Activated T-cell treated with anti-CD3 and anti-CD28 coated beads for 48 hours (primary cell): ENCODE data around the gene CDC5L.

Source experiments
- DNase-seq: peaks from one replicate; pipeline ENCODE4 v3.0.0-alpha.2; 2020; ENCODE audit warnings: low read depth

CDC5L gene

DNA sequence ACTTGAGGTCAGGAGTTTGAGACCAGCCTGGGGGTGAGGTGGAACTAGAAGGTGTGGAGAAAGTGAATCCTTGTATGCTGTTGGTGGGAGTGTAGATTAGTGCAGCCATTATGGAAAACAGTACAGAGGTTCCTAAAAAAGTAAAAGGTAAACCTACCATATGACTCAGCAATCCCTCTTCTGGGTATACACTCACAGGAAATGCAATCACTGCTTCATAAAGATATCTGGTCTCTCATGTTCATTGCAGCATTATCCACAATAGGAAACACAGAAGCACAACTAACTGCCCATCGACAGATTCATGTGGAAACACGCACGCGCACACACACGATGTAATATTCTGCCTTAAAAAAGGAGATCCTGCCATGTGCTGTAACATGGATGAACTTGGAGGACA, 66.7 kb downstream of the CDC5L start:
- no peak for DNase-seq

DNA sequence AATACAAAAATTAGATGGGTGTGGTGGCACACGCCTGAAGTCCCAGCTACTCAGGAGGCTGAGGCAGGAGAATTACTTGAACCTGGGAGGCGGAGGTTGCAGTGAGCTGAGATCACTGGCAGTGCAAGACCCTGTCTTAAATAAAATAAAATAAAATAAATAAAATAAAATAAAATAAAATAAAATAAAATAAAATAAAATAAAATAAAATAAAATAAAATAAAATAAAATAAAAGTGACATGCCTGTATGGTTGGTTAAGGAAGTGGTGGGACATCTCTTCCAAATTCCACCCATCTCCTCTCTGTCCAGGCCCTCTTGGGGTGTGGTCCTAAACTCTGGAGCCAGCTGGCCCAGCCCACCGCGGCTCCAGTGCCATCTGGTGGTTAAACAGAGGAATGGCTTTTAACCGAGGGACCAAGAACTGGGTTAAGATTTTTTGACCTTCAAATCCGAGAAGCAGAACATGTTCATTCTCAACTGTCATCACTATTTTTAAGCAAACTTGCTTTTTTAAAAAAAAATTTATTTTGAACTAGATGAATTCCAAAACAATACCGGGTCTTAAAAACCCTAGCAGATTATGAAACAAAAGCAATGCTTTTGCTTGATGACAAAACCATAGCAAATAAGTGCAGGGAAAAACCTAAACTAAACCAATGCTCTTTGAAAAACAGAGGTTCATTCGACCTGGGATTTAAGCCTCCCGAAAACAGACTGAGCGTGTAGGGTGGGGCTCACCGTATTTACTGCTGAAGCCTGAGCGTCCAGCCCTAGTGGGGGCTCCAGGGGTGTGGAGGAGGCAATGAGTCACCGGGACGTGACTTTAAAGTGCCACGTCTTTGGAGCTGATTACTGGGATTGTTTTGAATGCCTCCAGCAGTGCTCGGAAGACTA, 68.8 kb downstream of the CDC5L start:
- peak; percentile 30 for DNase-seq

DNA sequence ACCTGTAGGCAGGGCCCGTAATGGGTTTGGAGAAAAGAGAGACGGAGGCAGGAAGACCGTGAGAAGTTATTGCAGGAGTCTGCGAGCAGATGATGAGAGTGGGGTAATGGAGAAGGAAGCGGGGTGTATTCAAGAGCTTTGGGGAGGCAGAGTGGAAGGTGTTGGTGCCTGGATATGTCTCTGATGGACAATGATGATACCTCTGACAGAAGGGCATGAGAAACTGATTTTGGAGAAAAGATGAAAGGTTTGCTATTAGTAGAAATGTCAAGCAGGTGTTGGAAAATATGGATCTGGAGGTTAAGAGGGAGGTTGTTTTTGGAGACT, 69.4 kb downstream of the CDC5L start:
- DNase-seq, result no peak

DNA sequence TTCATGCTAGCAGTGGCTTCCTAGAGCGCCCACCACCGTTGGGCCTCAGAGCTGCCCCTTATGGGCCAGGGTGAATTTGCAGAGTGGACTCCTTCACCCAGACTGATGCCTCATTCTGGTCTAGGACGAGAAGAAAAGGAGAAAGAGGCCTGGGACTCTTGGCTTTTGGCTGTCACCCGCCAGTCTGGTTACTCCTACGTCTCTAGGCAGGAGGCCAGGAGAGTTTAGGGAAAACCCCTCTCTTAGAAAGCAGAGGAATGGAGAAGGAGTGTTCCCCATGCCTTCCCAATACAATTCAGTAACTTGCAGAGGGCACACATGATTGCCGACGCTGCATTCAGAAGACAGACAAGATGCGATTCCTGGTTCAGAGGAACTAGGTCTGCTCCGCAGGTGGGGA, 70.1 kb downstream of the CDC5L start:
- no peak for DNase-seq

DNA sequence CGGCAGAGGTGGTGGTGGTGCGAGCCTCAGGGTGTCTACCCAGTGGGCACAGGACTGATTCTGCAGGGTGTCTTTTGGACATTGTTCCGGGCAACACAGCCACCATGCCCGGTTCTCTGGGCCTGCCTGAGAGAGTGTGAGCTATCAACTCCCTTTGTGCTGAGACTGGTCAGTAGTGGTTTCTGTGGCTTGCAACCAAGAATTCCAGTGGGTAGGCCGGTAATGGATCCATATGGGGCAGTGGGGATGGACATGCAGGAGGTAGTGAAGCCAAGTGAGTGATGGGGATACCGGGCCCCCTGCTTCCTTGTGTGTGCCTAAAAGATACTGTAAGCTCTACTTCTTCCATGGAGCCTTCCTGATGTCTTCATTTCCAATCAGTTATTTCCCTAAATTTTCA, 71.0 kb downstream of the CDC5L start:
- DNase-seq, result no peak

DNA sequence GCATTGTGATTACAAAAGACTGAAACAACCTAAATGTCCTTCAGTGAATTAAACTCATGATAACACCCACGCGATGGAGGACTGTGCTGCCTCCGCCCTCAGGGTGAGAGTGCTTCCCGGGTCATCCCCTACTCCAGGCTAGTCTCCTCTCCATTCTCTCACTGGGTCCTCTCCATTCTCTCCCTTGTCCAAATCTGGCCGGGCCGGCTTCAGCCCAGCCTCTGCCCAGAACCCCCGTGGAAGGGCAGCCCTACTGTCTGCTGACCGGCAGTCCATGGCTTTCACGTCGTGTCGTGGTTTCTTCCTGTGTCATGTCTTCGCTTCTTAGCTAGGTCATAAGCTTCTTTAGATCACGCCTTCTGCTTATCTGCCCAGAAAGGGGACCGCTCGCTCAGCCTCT, 74.8 kb downstream of the CDC5L start:
- no peak for DNase-seq

DNA sequence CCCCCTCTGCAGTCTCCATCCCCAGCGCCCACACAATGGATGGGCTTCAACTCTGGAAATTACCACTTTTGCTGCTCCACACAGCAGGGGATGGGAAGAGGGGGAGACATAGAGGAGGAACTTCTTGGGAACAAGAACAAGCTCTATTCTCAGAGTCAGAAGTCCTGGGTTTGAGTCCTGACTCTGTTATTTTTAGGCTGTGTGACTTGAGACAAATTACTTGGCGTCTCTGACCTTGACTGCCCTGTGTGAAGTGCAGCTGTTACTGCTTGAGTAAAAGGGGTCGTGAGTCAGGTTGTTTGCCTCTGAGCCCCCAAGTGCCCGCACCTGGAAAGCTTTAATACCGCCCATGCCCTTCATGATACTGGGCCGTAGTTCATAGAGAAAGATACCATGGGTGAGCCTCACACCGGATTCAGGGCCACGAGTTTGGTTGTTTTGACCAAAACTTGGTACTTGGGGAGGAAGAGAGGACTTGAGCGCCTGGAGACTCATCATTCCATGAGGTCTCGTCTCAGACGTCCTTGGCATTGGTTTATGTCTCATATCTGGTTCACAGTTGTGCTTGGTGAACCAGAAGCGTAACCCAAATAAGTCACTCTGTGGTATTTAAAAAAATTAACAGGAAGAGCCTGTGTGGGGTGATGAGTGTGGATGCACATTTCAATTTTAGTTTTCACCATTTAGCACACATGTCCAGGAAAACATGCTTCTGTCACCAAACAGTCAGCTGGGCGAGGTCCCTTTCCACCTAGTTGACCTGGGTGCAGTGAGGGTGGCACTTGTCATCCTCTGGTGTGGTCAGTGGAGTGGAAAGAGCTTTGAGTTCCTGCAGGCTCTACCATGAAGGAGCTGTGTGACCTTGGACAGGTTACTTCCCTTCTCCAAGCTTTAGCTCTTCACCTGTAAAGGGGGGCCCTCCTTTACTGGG, 75.6 kb downstream of the CDC5L start:
- DNase-seq, result no peak

DNA sequence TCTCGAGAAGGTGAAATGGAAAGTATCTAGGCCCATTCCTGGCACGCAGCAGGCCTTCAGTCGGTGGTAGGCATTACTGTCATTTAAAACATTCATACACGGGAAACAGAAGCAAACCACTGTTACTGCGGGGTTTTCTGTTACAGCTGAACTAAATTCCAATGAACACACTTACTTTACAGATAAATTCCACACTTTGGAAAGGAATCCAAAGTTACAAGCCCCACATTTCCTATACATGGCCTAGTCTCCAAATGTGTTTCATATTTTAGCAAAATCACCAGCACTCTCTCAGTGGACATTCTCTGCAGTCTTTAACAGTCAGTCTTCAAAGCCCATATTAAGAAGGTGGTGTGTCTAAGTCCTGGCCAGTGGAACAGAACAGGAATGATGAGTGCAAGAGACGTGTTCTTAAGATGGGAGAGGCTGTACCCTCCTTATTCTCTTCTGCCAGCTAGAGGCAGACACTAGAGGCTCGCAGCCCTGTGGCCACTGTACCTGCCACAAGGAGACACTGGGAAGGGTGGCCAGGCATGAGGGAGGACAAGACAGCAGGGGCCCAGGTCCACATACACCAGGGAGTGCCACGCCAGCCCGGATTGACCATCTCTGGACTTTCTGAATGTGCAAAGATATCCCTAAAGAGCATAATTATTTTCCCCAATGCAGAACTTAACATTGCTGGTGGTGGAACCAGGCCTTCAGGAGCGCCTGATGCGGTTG, 76.4 kb downstream of the CDC5L start:
- DNase-seq, result no peak

DNA sequence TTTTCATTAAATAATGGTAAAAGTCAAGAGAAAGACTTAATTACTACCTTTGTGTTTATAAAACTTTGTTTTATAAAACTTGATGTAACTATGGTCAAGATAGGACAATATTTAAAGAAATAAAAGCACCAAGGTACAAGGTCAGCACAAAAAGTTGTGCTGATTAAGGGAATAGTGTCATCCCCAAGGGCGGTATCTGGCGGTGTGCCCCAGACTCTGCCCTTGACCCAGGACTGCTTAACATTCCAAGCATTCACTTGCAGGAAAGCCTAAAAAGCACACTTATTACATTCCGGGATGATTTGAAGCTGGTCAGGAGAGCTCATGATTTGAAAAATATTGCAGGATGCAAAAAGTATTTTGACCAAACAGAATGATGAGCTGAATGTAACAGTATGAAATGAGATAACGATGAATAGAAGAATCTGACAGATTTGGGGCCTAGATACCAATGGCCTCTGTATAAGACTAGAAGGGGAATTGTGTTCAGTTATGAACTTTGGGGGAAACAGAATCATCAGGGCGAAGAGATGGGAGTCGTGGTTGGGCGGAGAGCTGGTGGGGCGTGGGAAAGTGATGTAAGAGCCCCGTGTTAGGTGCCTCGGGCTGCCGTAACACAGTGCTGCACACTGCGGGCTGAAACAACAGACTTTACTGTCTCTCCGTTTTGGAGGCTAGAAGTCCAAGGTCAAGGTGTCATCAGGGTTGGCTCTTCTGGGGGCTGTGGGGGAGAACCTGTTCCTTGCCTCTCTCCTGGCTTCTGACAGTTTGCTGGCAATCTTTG, 77.2 kb downstream of the CDC5L start:
- DNase-seq, result no peak

DNA sequence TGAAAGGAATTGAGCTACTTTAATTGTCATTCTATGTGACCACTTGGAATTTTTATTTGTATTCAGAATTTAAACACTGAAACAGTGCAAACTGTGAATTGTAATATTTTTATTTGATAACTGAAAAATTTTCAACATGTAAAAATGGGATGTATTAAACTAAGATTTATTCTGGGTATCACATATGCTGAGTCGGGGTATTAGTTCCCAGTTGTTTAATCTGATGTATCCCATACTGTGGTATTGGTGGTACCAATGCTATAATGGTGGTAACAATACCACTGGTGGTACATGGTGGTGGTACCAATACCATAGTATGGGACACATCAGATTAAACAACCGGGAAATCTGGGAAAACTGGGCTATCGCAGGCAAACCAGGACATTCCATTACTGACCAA, 79.4 kb downstream of the CDC5L start:
- no peak for DNase-seq

DNA sequence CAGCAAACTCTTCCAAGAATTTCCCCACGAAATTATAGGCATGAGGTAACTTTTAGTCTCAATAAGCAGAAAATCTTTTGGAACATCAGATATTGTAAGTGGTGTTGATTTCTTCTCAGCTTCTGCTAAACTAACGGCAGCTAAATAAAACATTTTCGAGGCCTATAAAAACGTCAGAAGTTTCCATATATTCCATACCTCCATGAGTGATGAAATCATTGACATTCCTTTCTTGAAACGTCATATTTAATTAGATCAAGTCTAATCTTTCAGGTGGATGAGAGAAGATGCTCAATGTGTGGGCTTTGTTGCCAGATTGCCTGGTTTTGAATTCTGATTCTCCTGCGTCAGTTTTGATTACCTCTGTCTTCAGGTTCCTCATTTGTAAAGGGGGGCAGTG, 81.3 kb downstream of the CDC5L start:
- no peak for DNase-seq

DNA sequence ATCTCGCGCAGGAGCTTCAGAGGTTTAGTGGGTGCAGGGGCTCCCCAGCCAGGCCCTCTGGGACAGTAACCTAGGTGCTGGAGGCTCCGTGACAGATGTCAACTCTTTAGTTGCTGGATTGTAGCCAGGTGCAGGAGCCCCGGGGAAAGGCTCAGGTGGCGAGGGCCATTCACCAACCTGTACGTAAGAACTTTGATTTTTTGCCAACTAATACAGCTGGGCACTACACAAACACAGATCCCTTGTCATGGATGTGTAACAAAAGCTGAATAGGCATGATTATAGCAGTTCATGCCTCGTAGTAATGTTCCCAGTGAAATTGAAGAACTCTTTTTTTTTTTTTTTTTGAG, 82.6 kb downstream of the CDC5L start:
- DNase-seq, result no peak

DNA sequence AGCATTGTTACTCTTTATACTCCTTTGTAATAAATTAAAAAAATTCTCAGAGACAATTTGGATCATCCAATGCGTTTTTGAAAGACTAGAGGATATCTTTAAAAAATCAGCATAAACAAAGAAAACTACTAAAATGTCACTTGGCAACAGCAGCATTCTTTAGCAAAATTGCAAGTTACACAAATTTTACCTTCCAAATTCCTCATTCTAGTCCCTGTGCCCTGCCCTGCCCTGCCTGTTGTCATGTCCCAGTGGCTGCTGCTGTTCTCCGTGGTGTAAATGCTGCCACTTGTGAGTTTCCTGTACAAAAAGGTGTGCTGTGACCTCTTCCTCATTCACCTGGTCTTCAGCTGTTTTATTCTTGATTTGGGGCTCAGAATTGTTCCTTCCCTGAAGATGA, 83.2 kb downstream of the CDC5L start:
- no peak for DNase-seq

DNA sequence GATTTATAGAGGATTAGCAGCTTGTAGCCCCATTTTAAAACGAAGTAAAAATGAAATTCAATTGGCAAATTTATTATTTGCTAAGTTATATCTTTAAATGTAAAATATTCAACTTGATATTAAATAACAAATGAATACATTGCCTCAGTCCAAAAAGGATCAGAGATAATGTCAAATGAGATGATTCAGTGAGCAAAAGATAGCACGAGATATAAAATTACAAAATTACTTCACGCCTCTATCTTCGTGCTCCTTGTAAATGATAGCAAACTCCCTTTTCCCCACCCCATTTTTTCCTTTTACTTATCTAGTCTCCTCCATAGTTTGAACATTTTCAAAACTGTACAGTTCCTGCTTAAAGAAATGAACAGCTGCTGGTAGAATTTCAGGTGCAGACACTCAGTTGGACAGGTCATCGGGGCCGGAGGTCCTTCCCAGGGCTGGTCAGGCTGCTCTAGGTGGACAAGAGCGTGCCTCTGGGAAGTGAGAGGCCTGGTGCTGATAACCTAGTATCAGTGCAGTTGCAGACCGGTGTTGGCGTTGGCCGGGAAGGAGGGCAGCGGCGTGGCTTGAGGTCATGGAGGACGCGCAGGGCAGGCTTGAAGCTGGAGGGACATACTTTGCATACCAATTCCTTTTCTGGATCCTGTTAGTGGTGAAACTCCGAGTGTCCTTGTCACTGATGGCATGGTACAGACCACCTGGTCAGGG, 83.9 kb downstream of the CDC5L start:
- DNase-seq, result no peak

DNA sequence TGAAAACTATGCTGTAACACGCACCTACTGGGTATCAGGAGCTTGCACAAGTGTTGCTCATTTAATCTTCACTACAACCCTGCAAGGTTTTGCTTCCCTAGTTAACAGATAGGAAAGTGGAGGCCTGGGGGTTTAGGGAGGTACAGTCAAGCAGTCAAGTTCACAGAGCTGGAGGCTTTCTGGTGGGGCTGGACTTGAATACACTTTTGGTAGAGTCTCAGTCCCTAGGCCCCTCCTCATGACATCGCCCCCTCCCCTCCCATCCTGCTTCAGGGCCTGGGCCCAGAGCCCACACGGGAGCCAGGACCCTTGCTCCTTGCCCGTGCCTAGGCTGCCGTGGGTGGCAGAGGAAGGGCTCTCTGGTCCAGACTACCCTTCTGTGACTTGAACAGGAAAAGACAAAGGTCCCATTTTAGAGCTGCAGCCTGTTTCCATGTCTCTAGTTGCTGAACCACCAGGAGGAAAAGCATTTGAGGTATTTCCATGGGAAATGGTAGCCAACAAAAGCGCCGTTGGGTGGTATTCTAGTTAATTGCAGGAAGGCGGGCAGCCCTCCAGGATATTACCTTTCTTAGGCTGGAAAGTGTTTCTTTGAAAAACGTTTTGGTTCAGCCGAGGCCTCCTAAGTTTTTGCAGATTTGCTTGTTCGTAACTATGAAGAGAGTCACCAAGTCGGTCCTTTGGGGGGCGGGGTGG, 84.9 kb downstream of the CDC5L start:
- DNase-seq, result no peak

DNA sequence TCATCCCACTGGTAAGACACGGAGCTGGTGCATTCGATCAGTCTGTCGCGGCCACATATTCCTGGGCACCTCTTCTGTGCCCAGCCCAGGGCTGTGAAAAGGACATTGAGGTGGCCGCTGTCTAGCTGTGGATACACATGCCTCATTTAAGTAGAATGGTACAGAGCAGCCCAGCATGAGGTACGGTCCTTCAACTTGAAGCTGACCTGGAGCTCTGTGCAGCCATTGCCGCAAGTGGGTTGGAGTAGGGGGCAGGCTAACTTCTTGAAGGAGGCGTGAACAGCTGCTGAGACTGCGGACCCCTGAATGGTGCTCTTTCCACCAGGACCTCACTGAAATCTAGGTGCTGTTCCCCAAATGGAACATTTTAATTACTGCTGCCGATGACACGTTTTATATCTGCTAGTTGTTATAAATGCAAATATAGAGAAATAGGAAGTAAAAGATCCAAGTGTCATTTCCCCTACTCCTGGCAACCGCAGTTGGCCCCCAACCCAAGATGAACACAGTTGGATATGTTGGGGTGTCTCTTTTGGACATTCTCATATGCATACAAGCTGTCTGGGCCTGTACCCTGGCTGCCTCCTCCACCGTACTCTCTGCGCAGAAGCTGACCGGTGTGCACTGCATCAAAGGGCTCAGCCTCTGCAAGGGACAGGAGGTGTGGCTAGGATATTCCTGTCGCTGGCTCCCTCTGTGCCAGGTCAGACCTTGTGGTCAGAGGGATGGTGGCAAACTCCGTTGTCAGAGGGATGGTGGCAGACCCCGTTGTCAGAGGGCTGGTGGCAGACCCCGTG, 86.1 kb downstream of the CDC5L start:
- no peak for DNase-seq

DNA sequence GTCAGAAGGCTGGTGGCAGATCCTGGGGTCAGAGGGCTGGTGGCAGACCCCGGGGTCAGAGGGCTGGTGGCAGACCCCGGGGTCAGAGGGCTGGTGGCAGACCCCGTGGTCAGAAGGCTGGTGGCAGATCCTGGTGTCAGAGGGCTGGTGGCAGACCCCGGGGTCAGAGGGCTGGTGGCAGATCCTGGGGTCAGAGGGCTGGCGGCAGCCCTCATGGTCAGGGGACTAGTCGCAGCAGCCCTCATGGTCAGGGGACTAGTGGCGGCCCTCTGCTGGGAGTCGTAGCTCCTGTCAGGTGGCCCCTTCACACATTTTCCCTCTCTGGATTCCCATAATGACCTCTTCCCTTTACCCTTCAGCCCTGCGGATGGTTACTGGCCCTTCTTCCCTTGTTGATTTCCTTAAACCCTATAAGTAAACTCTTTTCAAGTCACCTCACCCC, 86.7 kb downstream of the CDC5L start:
- no peak for DNase-seq

DNA sequence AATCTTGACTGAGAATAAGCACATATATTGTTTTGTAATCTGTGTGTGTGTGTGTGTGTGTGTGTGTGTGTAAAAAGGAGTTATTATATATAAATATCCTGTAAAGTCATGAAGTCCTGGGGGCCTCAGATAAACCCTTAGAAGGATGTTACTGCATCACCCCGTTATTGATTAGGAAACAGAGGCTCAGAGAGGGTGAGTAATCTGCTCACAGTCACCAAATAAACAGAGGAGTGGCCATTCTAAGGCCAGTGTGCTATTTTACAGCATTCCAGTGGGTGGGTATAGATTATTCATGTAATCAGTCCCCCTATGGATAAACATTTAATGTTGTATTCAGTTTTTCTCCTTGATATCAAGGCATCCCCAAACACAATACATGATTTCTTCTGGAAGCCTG, 87.1 kb downstream of the CDC5L start:
- DNase-seq, result no peak

DNA sequence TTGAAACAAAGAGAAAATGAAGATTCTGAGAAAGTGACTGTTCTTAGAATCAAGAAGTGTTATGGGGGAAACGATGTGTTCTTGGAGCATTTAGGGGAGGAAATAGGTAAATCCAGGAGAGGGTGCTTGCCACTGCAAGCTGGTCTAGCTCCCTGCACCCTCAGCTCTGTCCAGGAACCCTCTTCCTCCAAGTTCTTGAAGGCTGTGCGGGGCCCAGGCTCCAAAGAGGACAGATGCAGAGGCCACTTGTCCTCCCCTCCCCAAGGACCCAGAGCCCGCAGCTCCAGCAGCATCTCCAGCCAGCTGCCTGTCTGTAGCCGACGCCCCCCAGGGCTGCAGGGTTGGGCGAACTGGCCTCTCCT, 87.9 kb downstream of the CDC5L start:
- DNase-seq, result no peak
